ENCODE data around the gene RPS16.

- TF ChIP-seq GATA3 (IDR thresholded peaks at IDR 0.05; ENCODE audit: low read depth, low read length) = no peak
- no peak for TF ChIP-seq GATA2 (IDR thresholded peaks at IDR 0.05; ENCODE audit: low read depth, low read length)
Measured at GRCh38 chr19:39465956-39466747, 30.4 kb upstream of the RPS16 start.

Data from SH-SY5Y (cell line).